Measurements from ENCODE around the gene RNF150. TPM values are rescaled to one million over a fixed set of nuclear protein-coding genes. Genes with fewer than 3 reads are reported as not detected.

Gene RNF150
- total RNA-seq, 1 donor from 2014 or later = 56.1 TPM

DNA sequence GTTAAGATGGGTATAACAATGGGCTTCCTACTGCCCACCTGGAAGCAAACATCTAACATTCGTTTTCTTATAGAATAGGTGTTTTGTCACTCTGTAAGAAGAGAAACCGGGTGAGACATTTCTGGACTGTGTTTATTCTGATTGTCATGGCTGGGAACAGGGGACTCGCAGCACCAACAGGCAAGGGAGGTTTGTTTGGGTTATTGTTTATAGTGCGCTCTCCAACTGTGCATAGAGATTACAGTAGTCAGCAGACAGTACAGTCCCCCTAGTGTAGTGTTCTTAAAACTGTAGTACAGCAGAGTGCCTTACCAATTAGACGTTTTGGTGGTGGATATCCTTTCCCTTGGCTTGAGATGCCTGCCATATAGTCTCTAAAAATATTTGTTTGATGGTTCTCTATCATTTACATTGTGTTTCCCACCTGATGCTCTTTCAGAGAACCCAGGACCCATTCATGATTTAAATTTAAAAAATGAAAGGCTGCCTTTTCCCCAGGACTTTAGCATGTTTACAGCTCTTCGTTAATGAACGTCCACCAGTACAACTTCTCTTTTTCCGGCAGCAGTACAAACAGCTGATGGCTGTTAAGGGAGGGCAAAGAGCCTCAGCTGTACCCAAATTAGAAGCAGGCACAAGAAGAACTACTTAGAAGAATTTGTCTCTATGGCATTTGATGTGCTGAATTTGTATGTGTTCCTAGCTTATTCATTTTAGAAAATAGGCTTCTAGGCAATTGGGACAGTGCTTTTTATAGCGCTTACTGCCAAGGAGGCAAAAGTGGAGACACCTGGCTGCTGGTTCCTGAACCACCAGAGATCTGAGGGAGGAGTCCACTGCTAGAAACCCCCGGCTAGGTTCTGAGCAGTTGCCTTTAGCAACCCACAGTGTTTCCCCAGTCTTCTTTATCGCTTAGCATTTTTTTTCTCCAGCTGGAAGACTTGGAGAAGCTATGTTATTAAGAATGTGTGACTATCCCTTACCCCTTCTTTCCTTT lies 1.0 kb upstream of the RNF150 start:
- no peak for DNase-seq (ENCODE audit: missing footprints)
- ATAC-seq = peak; percentile 23
- intact Hi-C loops (cut with DNase I) = loop anchor here (1.0 to 5.0 kb wide), 5 partner anchors 132 to 273 kb away; no protein-coding TSS in a partner anchor

DNA sequence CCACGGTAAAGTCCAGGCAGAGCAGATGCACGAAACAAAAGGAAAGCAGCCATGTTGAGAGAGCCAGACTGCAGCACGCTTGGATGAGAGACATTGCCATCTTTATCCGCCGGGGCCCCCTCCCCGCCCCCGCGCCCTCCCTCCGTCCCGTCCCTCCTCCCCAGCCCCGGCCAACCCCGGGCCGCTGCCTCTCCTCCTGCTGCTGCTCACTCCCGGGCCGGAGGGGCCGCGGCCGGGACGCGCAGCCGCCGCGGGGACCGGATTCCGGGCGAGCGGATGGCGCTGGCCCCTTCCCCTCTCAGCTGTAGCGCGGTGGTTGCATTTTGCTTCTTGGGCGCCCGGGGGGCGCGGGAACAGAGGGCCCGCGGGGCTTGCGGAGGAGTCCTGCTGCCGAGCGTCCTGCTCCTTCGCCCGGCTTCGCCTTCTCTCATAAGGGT lies 542 bp downstream of the RNF150 start:
- ATAC-seq (peak; percentile 77), DNase-seq (ENCODE audit: missing footprints) (no peak)
- intact Hi-C loops (cut with DNase I) = loop anchor here (1.0 to 5.0 kb wide), 4 partner anchors 130 to 271 kb away; no protein-coding TSS in a partner anchor

DNA sequence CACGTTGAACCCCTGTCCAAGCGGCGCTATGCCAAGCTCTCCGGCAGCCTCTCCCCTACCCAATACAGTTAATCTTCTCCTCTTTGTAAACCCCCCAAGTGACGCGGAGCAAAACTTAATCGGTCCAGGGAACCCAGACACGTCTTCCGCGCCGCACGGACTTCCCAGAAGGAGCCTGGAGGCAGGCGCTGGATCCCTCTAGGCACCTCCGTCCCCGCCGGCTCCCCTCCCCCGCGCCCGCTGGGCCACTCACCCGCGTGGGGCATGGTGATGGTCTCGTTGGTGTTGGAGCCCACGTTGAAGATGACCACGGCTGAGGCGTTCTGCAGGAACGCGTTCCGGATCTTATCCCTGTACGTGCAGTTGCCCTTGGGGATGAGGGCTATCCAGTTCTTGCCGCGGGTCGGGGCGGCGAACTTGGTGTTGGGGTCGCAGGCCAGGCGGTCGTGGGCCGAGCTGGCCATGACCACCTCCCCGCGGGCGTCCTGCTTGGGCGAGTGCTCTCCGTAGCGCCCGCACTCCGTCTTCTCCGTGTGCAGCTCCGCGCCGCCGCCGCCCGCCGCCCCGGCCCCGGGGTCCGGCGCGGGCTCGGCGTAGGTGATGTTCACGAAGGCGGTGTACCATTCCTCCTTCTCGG lies 1.1 kb downstream of the RNF150 start:
- ATAC-seq (peak; percentile 17), DNase-seq (ENCODE audit: missing footprints) (no peak)
- intact Hi-C loops (cut with DNase I) = loop anchor here (5.0 kb wide), 3 partner anchors 130 to 195 kb away; no protein-coding TSS in a partner anchor

DNA sequence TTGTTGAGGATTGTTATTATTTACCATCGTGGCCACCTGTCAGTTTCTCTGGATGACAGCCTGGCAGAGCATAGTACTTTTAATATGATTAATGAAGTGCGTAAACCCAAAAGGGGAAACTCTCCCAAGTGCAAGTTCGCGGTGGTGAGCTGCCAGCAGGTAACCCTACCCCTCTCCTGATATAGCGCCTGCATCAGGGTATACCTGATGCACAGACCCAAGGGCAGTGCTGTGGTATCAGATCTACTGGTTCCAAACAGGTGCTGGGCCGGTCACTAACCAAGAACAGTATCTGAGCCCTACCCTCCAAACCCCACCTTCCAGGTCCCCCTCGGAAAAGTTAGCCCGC lies 1.6 kb downstream of the RNF150 start:
- DNase-seq (ENCODE audit: missing footprints) (no peak), ATAC-seq (no peak)
- intact Hi-C loops (cut with DNase I) = loop anchor here (5.0 kb wide), 3 partner anchors 129 to 194 kb away; no protein-coding TSS in a partner anchor

DNA sequence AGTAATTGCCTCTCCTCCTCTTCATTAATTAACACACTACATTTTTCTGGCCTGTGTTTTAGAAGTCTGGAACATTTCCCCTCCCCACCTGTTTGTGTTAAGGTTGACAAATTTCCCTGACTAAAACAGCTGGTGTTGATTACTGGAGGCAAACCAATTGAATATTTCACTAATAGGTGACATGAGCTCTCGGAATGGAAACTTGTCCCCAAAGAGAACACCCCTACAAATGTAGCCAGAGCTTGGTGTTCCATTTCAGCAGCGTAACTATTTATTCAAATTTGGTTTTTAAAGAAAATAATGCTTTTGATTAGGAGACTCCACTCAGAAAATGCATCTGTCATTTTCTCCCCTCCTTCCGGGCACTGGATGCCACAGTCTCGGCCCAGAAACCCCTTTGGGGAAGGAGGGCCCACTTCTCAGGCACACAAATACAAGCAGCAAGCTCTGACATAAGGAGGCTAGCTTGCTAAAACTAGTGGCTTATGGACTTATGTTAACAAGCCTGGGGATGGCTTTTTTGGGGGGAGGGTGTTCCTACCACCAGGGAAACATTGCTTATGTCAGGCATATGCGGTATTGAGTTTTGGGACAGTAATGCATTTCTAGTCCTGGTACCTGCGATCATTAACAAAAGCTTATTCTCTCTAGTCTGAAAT lies 2.2 kb downstream of the RNF150 start:
- ATAC-seq (no peak), DNase-seq (ENCODE audit: missing footprints) (no peak)
- intact Hi-C loops (cut with DNase I) = loop anchor here (5.0 kb wide), 3 partner anchors 129 to 194 kb away; no protein-coding TSS in a partner anchor

DNA sequence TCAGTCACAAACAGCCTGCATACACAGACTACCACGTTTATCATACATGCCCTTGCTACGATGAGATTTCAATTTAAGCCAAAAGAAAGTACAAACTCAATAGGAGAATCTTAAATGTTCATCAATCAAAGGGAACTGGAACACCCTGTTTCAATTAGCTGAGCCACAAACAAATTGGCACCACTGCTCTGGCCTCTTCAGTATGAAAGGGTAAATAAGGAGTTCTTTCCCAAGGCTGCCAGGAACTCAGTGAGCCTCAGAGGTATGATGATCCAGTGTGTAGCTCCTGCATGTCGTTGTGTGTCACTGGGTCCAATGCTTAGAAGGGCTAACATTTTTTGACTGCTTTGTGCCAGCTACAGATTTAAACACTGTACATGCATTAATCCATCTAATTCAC lies 5.4 kb downstream of the RNF150 start:
- intact Hi-C loops (cut with DNase I) = no loop called here
- DNase-seq (ENCODE audit: missing footprints) = no peak
- peak; percentile 28 for ATAC-seq

DNA sequence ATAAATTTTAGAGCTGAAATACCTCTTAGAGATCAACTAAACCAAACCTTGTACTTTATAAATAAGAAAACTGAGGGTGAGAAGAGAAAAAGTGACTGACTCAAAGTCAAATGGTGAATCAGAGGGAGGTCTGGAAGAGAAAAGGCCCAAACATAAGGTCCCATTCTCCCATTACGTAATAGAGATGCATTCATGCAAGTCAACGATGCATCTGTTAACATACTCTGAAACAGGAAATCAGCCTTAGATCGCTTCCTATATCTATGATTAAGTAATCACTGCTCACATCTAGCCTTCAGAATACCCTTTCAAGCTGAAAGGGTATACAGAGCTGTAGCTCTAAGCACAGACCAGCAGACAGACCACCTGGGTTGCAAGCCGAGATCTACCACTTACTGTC lies 6.5 kb downstream of the RNF150 start:
- ATAC-seq = no peak
- no peak for DNase-seq (ENCODE audit: missing footprints)
- intact Hi-C loops (cut with DNase I) = no loop called here

DNA sequence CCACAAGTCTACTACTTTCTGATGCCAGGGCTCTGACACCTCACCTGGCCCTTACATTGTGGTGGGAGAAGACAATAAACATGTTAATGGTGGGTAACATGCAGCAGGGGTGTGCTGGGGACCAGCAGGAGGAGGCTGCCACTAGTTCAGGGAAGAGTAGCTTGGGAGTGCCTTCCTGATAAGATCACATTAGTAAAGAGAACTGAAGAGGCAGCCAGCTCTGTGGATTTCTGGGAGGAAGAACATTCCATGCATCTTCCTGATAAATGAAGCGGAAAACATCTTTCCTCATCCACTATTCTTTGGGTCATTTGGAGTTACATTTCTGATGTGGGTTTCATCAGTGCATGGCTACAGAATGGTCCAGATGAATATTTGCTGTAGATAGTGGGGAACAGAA lies 9.0 kb downstream of the RNF150 start:
- DNase-seq (ENCODE audit: missing footprints) = no peak
- intact Hi-C loops (cut with DNase I) = no loop called here

DNA sequence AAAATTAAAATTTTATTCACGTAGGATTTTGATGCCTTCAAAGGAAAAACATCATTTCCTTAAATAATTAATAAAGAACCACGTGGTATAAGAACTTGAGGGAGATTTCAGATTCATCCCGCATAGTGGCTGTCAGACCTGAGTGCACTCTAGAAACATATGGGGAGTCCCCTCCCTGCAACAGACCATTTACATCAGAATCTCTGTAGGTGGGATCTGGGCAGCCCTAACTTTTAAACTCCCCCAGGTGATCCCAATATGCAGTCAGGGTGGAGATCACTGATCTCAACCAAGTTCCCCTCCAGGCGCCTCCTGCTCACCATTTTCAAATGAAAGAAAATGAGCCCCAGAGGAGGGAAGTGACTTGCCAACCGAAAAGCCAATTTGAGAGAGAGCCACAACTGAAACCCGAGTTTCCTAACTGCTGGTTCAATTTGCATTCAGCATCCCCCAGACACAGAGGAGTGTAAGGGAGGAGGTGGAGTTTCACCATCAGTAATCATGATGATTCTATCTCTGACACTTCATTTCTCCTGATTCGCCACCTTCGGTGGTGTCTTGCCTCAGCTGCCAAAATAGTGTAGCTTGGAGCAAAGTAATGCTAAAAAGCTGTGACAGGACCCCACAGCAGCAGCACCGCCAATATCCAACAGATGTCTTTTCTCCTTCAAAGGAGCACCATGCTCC lies 11.4 kb downstream of the RNF150 start:
- intact Hi-C loops (cut with DNase I) = no loop called here

More for the DNA sequence above, 9.0 kb downstream of the RNF150 start:
- no peak for ATAC-seq

DNA sequence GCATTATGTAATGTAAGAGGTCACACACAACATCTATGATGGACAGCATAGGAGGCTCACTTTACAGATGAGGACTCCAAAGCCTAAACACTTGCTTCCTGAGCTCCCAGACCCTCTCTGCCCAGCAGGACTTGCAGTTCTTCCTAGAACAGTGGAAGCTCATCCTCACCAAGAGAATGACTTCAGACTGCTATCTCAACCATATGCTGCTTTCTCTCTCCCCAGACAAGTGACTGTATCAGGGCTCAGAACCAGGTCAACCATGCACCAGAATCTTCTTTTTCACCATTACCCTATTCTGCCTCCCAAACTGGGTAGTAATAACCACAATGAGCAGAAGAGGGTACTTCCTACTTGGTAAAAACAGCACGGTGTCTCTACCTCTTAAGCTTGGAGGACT lies 12.2 kb downstream of the RNF150 start:
- intact Hi-C loops (cut with DNase I) = no loop called here
- DNase-seq (ENCODE audit: missing footprints) (no peak), ATAC-seq (no peak)

More for the DNA sequence above, 11.4 kb downstream of the RNF150 start:
- no peak for ATAC-seq
- no peak for DNase-seq (ENCODE audit: missing footprints)

DNA sequence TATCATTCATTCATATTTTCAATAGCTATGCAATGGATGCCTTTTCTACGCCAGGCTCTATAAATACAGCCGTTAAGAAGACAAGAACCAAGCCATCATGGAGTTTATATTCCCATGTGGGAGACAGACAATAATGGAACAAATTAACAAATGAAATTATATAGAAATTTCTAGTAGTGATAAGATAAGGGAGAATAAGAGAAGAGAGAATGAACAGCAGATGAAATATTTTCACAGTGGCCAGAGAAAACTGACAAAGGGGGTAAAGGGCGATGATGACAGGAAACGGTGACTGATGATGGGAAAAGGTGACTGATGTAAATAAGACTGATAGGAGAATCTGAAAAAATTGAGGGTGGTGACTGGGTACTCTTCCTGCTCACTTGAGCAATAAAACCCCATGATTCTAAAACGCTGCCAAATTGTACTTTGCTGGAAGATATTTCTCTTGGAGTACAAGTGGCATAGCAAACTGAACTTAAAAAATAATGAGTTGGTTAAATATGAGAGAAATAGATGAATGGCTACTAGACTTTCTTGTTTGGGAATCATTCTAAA lies 13.2 kb downstream of the RNF150 start:
- no peak for ATAC-seq
- no peak for DNase-seq (ENCODE audit: missing footprints)
- intact Hi-C loops (cut with DNase I) = no loop called here

DNA sequence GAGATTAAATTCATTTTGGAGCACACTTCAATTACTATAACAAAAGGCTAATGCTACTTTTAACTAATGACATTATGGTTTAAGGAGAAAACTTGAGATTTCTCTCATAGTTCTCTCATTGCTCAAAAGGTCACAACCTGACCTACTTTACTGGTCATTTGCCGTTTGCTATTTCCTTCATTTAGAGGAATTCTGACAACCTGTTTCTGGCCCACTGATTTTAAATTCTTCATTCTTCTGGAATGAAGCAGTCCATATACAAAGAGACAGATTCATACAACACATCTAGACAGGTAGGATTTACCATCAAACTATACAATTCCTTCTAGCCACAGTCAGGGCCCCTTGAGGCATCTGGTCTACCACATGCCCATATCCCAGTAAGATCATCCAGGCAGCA lies 14.2 kb downstream of the RNF150 start:
- intact Hi-C loops (cut with DNase I) = no loop called here
- DNase-seq (ENCODE audit: missing footprints) = no peak
- no peak for ATAC-seq

DNA sequence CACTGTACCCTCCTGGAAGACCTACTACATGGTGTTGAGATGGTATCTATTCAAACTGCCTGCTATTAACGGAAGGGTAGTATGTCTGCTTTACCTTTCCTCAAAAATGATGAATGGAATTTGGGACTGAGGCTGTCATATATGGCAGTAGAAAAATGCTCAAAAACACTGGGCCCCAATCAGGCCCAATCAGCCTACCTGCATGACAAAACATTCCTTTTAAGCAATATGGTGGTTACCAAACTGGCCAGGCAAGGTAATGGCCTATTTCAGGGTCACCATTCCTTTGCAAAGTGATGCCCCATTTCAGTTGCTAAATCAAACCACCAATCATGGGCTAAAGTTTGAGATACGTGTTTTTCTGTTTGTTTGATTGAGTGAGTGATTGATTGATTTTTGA lies 14.9 kb downstream of the RNF150 start:
- DNase-seq (ENCODE audit: missing footprints) (no peak), ATAC-seq (no peak)
- intact Hi-C loops (cut with DNase I) = no loop called here

DNA sequence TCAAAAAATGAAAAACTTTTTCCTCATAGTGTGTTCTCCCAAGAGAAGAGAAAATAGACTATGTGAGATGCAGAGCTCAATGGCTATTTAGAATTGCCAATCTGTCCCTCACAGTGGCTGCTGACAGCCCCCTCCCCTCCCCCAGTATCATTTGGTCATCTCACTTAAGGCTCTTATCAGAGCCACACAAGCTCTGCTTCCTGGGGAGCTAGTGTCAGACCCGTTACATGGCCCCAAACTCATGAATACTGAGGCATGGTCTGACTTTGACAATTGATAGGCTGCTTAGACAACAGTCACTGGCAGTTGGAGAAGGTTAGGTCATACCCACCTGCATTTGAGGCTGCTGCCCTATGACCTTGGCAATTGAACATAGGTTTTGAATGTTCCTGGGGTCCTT lies 15.3 kb downstream of the RNF150 start:
- DNase-seq (ENCODE audit: missing footprints) (no peak), ATAC-seq (no peak)

DNA sequence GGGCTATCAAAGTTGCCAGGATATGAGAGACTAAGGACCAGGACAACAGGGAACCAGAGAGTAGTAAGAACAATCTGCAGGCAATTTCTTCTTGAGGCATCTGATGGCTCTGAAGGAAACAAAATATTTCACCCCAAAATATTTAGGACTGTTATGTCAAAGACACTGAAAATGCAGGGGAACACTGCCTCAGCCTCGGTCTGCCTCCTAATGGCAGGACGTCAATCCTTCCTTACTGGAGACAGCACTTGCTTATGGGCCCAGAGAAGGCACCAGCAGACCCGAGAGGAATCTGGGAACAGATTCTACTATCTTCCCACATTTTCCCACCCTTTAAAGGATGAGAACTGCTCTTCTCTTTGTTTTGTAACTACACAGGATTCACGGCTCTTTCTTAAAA lies 23.3 kb downstream of the RNF150 start:
- intact Hi-C loops (cut with DNase I) = no loop called here
- ATAC-seq = no peak
- DNase-seq (ENCODE audit: missing footprints) = no peak

More for the DNA sequence above, 15.3 kb downstream of the RNF150 start:
- intact Hi-C loops (cut with DNase I) = no loop called here

DNA sequence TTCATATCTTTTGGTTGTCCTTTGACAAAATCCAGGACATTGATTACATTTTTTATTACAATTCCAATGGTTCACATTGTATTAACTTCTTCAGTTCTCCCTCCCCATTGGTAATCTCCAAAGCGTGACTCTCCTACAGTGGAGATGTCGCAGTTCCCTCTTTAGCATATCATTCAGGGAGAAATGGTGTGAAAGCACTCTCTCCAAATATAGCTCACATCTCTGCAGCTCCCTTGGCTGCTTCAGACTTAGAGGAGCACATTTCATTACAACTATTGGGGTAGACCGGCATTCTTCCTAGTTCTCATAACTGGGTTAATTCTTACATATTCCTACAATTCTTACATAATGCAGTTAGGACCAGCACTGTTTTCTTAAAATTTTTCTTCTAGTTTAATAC lies 25.3 kb downstream of the RNF150 start:
- peak; percentile 69 for ATAC-seq
- intact Hi-C loops (cut with DNase I) = no loop called here
- DNase-seq (ENCODE audit: missing footprints) = no peak

DNA sequence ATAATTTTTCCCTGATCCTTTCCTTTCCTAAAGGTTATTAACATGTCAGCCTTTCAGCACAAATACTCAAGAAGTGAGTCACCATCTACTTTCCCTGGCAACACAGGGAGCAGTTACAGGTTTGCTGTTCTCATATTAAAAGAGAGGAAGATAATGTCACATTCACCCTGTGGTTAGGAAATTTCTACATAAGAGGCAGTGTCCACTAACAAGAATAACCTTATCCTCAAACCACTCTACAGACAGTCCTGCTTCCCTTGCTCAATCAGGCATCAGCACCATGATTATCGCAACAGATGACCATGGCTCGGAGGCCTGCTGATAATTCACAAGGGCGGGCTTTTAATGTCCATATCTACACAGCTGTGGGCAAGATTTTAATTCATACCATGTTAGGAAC lies 30.9 kb downstream of the RNF150 start:
- no peak for ATAC-seq
- intact Hi-C loops (cut with DNase I) = no loop called here
- DNase-seq (ENCODE audit: missing footprints) = no peak

DNA sequence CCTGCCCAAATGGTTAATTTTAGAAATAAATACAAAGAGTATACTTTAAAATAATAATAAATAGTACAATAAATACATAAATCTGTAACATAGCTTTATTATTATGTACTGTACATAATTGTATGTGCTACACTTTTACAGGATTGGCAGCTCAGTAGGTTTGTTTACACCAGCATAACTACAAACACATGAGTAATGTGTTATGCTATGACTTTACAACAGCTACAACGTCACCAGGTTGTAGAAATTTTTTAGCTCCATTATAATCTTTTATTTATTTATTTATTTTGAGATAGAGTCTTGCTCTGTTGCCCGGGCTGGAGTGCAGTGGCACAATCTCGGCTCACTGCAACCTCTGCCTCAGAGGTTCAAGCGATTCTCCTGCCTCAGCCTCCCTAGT lies 31.8 kb downstream of the RNF150 start:
- DNase-seq (ENCODE audit: missing footprints) = no peak
- intact Hi-C loops (cut with DNase I) = no loop called here
- ATAC-seq = no peak

Measured in Right ventricle myocardium inferior (tissue), 1 donor.